H9 (cell line): Measurements from ENCODE around the gene SDK2. TPM values are rescaled to one million over a fixed set of nuclear protein-coding genes. Genes with fewer than 3 reads are reported as not detected.

Experiments
- DNase-seq: peaks from one replicate; pipeline ENCODE4 v3.0.0-alpha.2; 2017
- H2AFZ ChIP-seq: one replicate; pipeline ENCODE4 v1.6.1; 2013; ENCODE audit warnings: mild to moderate bottlenecking, low read length, control low read depth, moderate library complexity
- H2AK5ac ChIP-seq: 2 replicates; pipeline ENCODE4 v1.6.1; 2013; ENCODE audit warnings: low read length, control low read depth, mixed read lengths; ENCODE audit not compliant: insufficient read length
- H2BK120ac ChIP-seq: one replicate; pipeline ENCODE4 v1.6.1; 2013; ENCODE audit warnings: low read depth, mild to moderate bottlenecking, low read length, control low read depth, inconsistent platforms; ENCODE audit not compliant: poor library complexity, severe bottlenecking
- H2BK12ac ChIP-seq: 2 replicates; pipeline ENCODE4 v1.6.1; 2013; ENCODE audit warnings: low read length, control low read depth, mixed read lengths, low read depth; ENCODE audit not compliant: insufficient read length
- H2BK15ac ChIP-seq: 2 replicates; pipeline ENCODE4 v1.6.1; 2013; ENCODE audit warnings: low read depth, low read length, control low read depth
- H2BK20ac ChIP-seq: one replicate; pipeline ENCODE4 v1.6.1; 2013; ENCODE audit warnings: low read depth, mild to moderate bottlenecking, low read length, control low read depth, inconsistent platforms; ENCODE audit not compliant: poor library complexity, severe bottlenecking
- H2BK5ac ChIP-seq: 2 replicates; pipeline ENCODE4 v1.6.1; 2013; ENCODE audit warnings: low read length, control low read depth, mixed read lengths; ENCODE audit not compliant: insufficient read length
- H3K14ac ChIP-seq: 2 replicates; pipeline ENCODE4 v1.6.1; 2013; ENCODE audit warnings: low read length, control low read depth; ENCODE audit not compliant: insufficient read depth
- H3K18ac ChIP-seq: 2 replicates; pipeline ENCODE4 v1.6.1; 2013; ENCODE audit warnings: low read depth, mild to moderate bottlenecking, mixed read lengths, low read length, control low read depth; ENCODE audit not compliant: insufficient read length
- H3K23ac ChIP-seq: 2 replicates; pipeline ENCODE4 v1.6.1; 2013; ENCODE audit warnings: low read length, control low read depth, mixed read lengths, low read depth; ENCODE audit not compliant: insufficient read length
- H3K23me2 ChIP-seq: 2 replicates; pipeline ENCODE4 v1.6.1; 2013; ENCODE audit warnings: low read depth, mild to moderate bottlenecking, mixed read lengths, low read length, control low read depth; ENCODE audit not compliant: insufficient read length, poor library complexity, severe bottlenecking
- H3K27ac ChIP-seq: 2 replicates; pipeline ENCODE4 v1.5.1; 2013; ENCODE audit warnings: low read length, control low read depth, mixed read lengths, low read depth; ENCODE audit not compliant: insufficient read length
- H3K27me3 ChIP-seq: 2 replicates; pipeline ENCODE4 v1.6.1; 2013; ENCODE audit warnings: low read length, control low read depth, inconsistent platforms; ENCODE audit not compliant: insufficient read depth
- H3K4ac ChIP-seq: 2 replicates; pipeline ENCODE4 v1.6.1; 2013; ENCODE audit warnings: low read depth, mild to moderate bottlenecking, control low read depth, inconsistent platforms, low read length, moderate library complexity
- H3K4me1 ChIP-seq: 2 replicates; pipeline ENCODE4 v1.6.1; 2013; ENCODE audit warnings: low read length, control low read depth, inconsistent platforms; ENCODE audit not compliant: insufficient read depth
- H3K4me2 ChIP-seq: 2 replicates; pipeline ENCODE4 v1.6.1; 2013; ENCODE audit warnings: low read length, control low read depth, mixed read lengths; ENCODE audit not compliant: insufficient read length, insufficient read depth
- H3K56ac ChIP-seq: 2 replicates; pipeline ENCODE4 v1.6.1; 2013; ENCODE audit warnings: low read depth, mild to moderate bottlenecking, mixed read lengths, low read length, control low read depth; ENCODE audit not compliant: insufficient read length
- H3K79me1 ChIP-seq: 2 replicates; pipeline ENCODE4 v1.6.1; 2013; ENCODE audit warnings: low read depth, mild to moderate bottlenecking, moderate library complexity, low read length, control low read depth, inconsistent platforms; ENCODE audit not compliant: insufficient read depth, poor library complexity, severe bottlenecking
- H3K79me2 ChIP-seq: 2 replicates; pipeline ENCODE4 v1.6.1; 2013; ENCODE audit warnings: low read length, control low read depth, inconsistent platforms; ENCODE audit not compliant: insufficient read depth
- H3K9ac ChIP-seq: 2 replicates; pipeline ENCODE4 v1.6.1; 2013; ENCODE audit warnings: low read length, control low read depth, mixed read lengths; ENCODE audit not compliant: insufficient read length; ENCODE audit errors: extremely low read depth
- H3K9me3 ChIP-seq: one replicate; pipeline ENCODE4 v1.6.1; 2013; ENCODE audit warnings: low read depth, low read length, inconsistent platforms; ENCODE audit not compliant: control insufficient read depth
- H3T11ph ChIP-seq: one replicate; pipeline ENCODE4 v1.6.1; 2013; ENCODE audit warnings: mild to moderate bottlenecking, low read length, control low read depth, inconsistent platforms
- H4K20me1 ChIP-seq: one replicate; pipeline ENCODE4 v1.6.1; 2013; ENCODE audit not compliant: control insufficient read depth, insufficient read length, insufficient read depth
- H4K5ac ChIP-seq: 2 replicates; pipeline ENCODE4 v1.6.1; 2013; ENCODE audit warnings: low read depth, mild to moderate bottlenecking, mixed read lengths, low read length, control low read depth; ENCODE audit not compliant: insufficient read length
- H4K8ac ChIP-seq: replicated peaks from 2 replicates; pipeline ENCODE4 v1.6.1; 2013; ENCODE audit warnings: low read length, control low read depth, mixed read lengths, low read depth; ENCODE audit not compliant: insufficient read length
- H4K91ac ChIP-seq: 2 replicates; pipeline ENCODE4 v1.6.1; 2013; ENCODE audit warnings: low read depth, mild to moderate bottlenecking, moderate library complexity, mixed read lengths, low read length, control low read depth; ENCODE audit not compliant: insufficient read length
- H3K27ac Mint-ChIP-seq, 3 experiments: 2 replicates in 2 of 3; 3 replicates in 1 of 3; pipeline ENCODE4 v1.8.0; 2020 to 2021; ENCODE audit warnings: mixed read lengths in 3 of 3, mild to moderate bottlenecking in 1 of 3, moderate library complexity in 1 of 3
- H3K27me3 Mint-ChIP-seq: 2 replicates; pipeline ENCODE4 v1.8.0; 2021; ENCODE audit warnings: low read depth, mild to moderate bottlenecking, moderate library complexity, mixed read lengths
- H3K36me3 Mint-ChIP-seq, 3 experiments: 2 replicates in 2 of 3; 3 replicates in 1 of 3; pipeline ENCODE4 v1.8.0; 2020 to 2021; ENCODE audit warnings: low read depth in 3 of 3, mixed read lengths in 3 of 3; ENCODE audit not compliant: insufficient read depth in 1 of 3
- H3K4me1 Mint-ChIP-seq, 2 experiments: 2 replicates each; pipeline ENCODE4 v1.8.0; 2020; ENCODE audit warnings: mixed read lengths in 2 of 2
- H3K4me3 Mint-ChIP-seq, 2 experiments: 2 replicates in 1 of 2; 3 replicates in 1 of 2; pipeline ENCODE4 v1.8.0; 2020 to 2021; ENCODE audit warnings: mild to moderate bottlenecking in 2 of 2, mixed read lengths in 2 of 2, moderate library complexity in 1 of 2
- H3K9me3 Mint-ChIP-seq, 2 experiments: 2 replicates in 1 of 2; 3 replicates in 1 of 2; pipeline ENCODE4 v1.8.0; 2020; ENCODE audit warnings: mild to moderate bottlenecking in 2 of 2, mixed read lengths in 2 of 2, moderate library complexity in 1 of 2
- CTCF ChIP-seq: fragments of 200-600 bp; sonication (generic); conservative IDR thresholded peaks from 3 replicates; pipeline ENCODE4 v1.8.0; 2021; ENCODE audit warnings: antibody characterized with exemption, mild to moderate bottlenecking
- WGBS: extraction: QIAGEN DNeasy Blood & Tissue Kit; methylation state at CpG from one replicate; pipeline ENCODE4 v1.1.7; 2013; ENCODE audit warnings: missing lambda C conversion rate, low lambda C conversion rate, mixed read lengths; ENCODE audit not compliant: insufficient read length; ENCODE audit errors: extremely low coverage; 5-methylcytosine and 5-hydroxymethylcytosine counted together
- total RNA-seq: library from RNA; stranded (reverse); gene quantifications from 2 replicates; pipeline ENCODE4 v1.2.1, GENCODE V29; 2021

Gene SDK2
- total RNA-seq, 1 experiment from 2014 or later: 9.1 TPM

GRCh38 chr17:73594025-73594424 is 50.2 kb downstream of the SDK2 start:
- no peak for TF ChIP-seq CTCF

More at GRCh38 chr17:73594025-73594424, 50.2 kb downstream of the SDK2 start:
- DNase-seq: no peak
- Mint-ChIP-seq H3K27ac (no peak overlapping the region), H3K4me1 (peaks cover 17 to 51% of the 10 kb centered on the region in 2 experiments), H3K27me3 (peaks cover 4% of the 10 kb centered on the region), H3K9me3 (no peaks in the 10 kb centered on the region), H3K4me3 (no peak overlapping the region), H3K36me3 (peaks cover 0 to 3% (median 0%) of the 10 kb centered on the region in 3 experiments; a peak in 3 of 7 replicates)
- Histone ChIP-seq H4K5ac (no peak overlapping the region), H3T11ph (no peak overlapping the region), H3K9ac (no peak overlapping the region), H2AK5ac (no peak overlapping the region), H2BK120ac (no peak overlapping the region), H2BK20ac (no peak overlapping the region), H3K18ac (no peak overlapping the region), H4K8ac (no peak overlapping the region), H3K9me3 (no peaks in the 10 kb centered on the region), H3K4me2 (no peak overlapping the region), H3K4me1 (no peaks in the 10 kb centered on the region), H3K14ac (no peak overlapping the region; the same call in 1 of the 2 replicates), H3K79me1 (no peaks in the 10 kb centered on the region), H3K27me3 (no peaks in the 10 kb centered on the region), H3K23ac (no peak overlapping the region), H2BK15ac (no peak overlapping the region), H2BK5ac (no peak overlapping the region), H3K27ac (no peak overlapping the region), H3K79me2 (no peaks in the 10 kb centered on the region), H3K56ac (no peak overlapping the region), H2AFZ (no peak overlapping the region), H3K4ac (no peak overlapping the region), H4K20me1 (no peaks in the 10 kb centered on the region), H3K23me2 (no peaks in the 10 kb centered on the region), H2BK12ac (no peak overlapping the region), H4K91ac (no peak overlapping the region)
- WGBS: no CpG with 5 or more reads among the region's 7 CpGs
